DOHH2 (cell line): ENCODE results near the gene TLE1.

Experiments
- H3F3A ChIP-seq: fragments of 200-600 bp; sonication (generic), shearing (Covaris generic); 2 replicates; pipeline ENCODE4 v1.6.0; 2016; ENCODE audit warnings: antibody characterized with exemption, mild to moderate bottlenecking; ENCODE audit not compliant: control insufficient read depth, insufficient read depth
- H3K27ac ChIP-seq: fragments of 200-600 bp; sonication (generic); 2 replicates; pipeline ENCODE4 v1.5.1; 2014; ENCODE audit warnings: low read depth, mild to moderate bottlenecking, low read length, moderate library complexity
- H3K27me3 ChIP-seq: fragments of 200-600 bp; sonication (generic); 2 replicates; pipeline ENCODE4 v1.6.1; 2014; ENCODE audit warnings: mild to moderate bottlenecking, low read length, mixed read lengths; ENCODE audit not compliant: control insufficient read depth
- H3K36me3 ChIP-seq: fragments of 200-600 bp; sonication (generic); 2 replicates; pipeline ENCODE4 v1.6.1; 2014; ENCODE audit warnings: mild to moderate bottlenecking, low read length, moderate library complexity, mixed read lengths; ENCODE audit not compliant: control insufficient read depth
- H3K4me1 ChIP-seq: fragments of 200-600 bp; sonication (generic); 2 replicates; pipeline ENCODE4 v1.6.1; 2014; ENCODE audit warnings: mild to moderate bottlenecking, low read length, mixed read lengths; ENCODE audit not compliant: control insufficient read depth
- H3K4me2 ChIP-seq: fragments of 200-600 bp; sonication (generic); 2 replicates; pipeline ENCODE4 v1.6.0; 2014; ENCODE audit warnings: mild to moderate bottlenecking, low read length, moderate library complexity
- H3K4me3 ChIP-seq: fragments of 200-600 bp; sonication (generic); 2 replicates; pipeline ENCODE4 v1.5.1; 2014; ENCODE audit warnings: mild to moderate bottlenecking, low read length, mixed read lengths
- H3K79me2 ChIP-seq: fragments of 200-600 bp; sonication (generic); 2 replicates; pipeline ENCODE4 v1.6.1; 2014; ENCODE audit warnings: mild to moderate bottlenecking, low read length, mixed read lengths; ENCODE audit not compliant: control insufficient read depth
- H3K9me2 ChIP-seq: fragments of 200-600 bp; sonication (generic); replicated peaks from 2 replicates; pipeline ENCODE4 v1.6.1; 2014; ENCODE audit warnings: mild to moderate bottlenecking, low read length, mixed read lengths; ENCODE audit not compliant: control insufficient read depth
- H3K9me3 ChIP-seq: fragments of 200-600 bp; sonication (generic); 2 replicates; pipeline ENCODE4 v1.6.1; 2014; ENCODE audit warnings: antibody characterized with exemption, low read length, mixed read lengths; ENCODE audit not compliant: control insufficient read depth, insufficient read depth
- H4K20me1 ChIP-seq: fragments of 200-600 bp; sonication (generic); 2 replicates; pipeline ENCODE4 v1.6.0; 2014; ENCODE audit warnings: low read depth, mild to moderate bottlenecking, antibody characterized with exemption, low read length, moderate library complexity; ENCODE audit not compliant: control insufficient read depth, insufficient read depth
- EZH2phosphoT487 ChIP-seq: fragments of 200-600 bp; sonication (generic); IDR thresholded peaks from 2 replicates; pipeline ENCODE4 v1.6.1; 2017; ENCODE audit warnings: borderline replicate concordance, mild to moderate bottlenecking, antibody characterized with exemption, low read length, moderate library complexity, mixed read lengths
- TF ChIP-seq, protein P1 (sequence below): fragments of 200-600 bp; sonication (generic); IDR thresholded peaks from one replicate; pipeline ENCODE4 v1.5.1; 2014; ENCODE audit warnings: antibody characterized with exemption, mild to moderate bottlenecking, low read depth, low read length; ENCODE audit not compliant: poor library complexity, severe bottlenecking

The TLE1 gene

DNA sequence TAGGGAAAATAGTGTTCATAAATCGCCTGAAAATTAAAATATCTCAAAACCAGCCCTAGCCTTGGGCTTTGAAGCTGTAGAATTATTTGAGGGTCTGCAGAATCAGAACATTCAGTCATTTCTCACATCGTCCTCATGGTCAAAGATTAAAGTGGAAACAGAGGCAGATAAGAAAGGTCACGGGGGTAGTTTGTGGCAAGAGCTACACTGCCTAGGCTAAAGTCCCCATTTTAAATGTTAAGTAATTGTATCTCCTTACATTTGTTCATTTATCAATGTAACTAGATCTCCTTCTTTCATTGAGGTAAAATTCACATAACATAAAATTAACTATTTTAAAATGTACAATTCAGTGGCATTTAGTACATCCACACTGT is 139.2 kb downstream of the TLE1 start:
- H3K4me2 ChIP-seq: no peak overlapping the region
- no peaks in the 10 kb centered on the region for H3K4me1 ChIP-seq
- H4K20me1 ChIP-seq: no peaks in the 10 kb centered on the region
- no peak overlapping the region for H3K4me3 ChIP-seq
- H3K79me2 ChIP-seq: no peaks in the 10 kb centered on the region
- H3F3A ChIP-seq: no peaks in the 10 kb centered on the region
- no peak overlapping the region for H3K27ac ChIP-seq
- no peaks in the 10 kb centered on the region for H3K27me3 ChIP-seq
- no peak for TF ChIP-seq EZH2phosphoT487
- TF ChIP-seq, protein P1, sequence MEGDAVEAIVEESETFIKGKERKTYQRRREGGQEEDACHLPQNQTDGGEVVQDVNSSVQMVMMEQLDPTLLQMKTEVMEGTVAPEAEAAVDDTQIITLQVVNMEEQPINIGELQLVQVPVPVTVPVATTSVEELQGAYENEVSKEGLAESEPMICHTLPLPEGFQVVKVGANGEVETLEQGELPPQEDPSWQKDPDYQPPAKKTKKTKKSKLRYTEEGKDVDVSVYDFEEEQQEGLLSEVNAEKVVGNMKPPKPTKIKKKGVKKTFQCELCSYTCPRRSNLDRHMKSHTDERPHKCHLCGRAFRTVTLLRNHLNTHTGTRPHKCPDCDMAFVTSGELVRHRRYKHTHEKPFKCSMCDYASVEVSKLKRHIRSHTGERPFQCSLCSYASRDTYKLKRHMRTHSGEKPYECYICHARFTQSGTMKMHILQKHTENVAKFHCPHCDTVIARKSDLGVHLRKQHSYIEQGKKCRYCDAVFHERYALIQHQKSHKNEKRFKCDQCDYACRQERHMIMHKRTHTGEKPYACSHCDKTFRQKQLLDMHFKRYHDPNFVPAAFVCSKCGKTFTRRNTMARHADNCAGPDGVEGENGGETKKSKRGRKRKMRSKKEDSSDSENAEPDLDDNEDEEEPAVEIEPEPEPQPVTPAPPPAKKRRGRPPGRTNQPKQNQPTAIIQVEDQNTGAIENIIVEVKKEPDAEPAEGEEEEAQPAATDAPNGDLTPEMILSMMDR: no peak
- H3K9me3 ChIP-seq: no peaks in the 10 kb centered on the region
- H3K9me2 ChIP-seq: no peaks in the 10 kb centered on the region
- no peaks in the 10 kb centered on the region for H3K36me3 ChIP-seq

GRCh38 chr9:81549500-81550206 is 139.7 kb downstream of the TLE1 start:
- Histone ChIP-seq H4K20me1 (no peaks in the 10 kb centered on the region), H3K27ac (no peak overlapping the region), H3K9me3 (no peaks in the 10 kb centered on the region), H3F3A (no peaks in the 10 kb centered on the region), H3K4me2 (no peak overlapping the region), H3K27me3 (no peaks in the 10 kb centered on the region), H3K4me3 (no peak overlapping the region), H3K36me3 (no peaks in the 10 kb centered on the region), H3K9me2 (no peaks in the 10 kb centered on the region), H3K79me2 (no peaks in the 10 kb centered on the region), H3K4me1 (no peaks in the 10 kb centered on the region)
- TF ChIP-seq EZH2phosphoT487: no peak
- TF ChIP-seq, protein P1: no peak

GRCh38 chr9:81548911-81549310 is 140.4 kb downstream of the TLE1 start:
- Histone ChIP-seq H3K27ac (no peak overlapping the region), H3K27me3 (no peaks in the 10 kb centered on the region), H3K36me3 (no peaks in the 10 kb centered on the region), H3F3A (no peaks in the 10 kb centered on the region), H3K4me2 (no peak overlapping the region), H3K79me2 (no peaks in the 10 kb centered on the region), H3K9me3 (no peaks in the 10 kb centered on the region), H4K20me1 (no peaks in the 10 kb centered on the region), H3K4me1 (no peaks in the 10 kb centered on the region), H3K9me2 (no peaks in the 10 kb centered on the region), H3K4me3 (no peak overlapping the region)
- TF ChIP-seq, protein P1: no peak
- no peak for TF ChIP-seq EZH2phosphoT487
